ENCODE data around the gene TPD52L1.
A peak's percentile ranks its signal among the peaks of the same experiment; 100 is the strongest.

TPD52L1 gene

DNA sequence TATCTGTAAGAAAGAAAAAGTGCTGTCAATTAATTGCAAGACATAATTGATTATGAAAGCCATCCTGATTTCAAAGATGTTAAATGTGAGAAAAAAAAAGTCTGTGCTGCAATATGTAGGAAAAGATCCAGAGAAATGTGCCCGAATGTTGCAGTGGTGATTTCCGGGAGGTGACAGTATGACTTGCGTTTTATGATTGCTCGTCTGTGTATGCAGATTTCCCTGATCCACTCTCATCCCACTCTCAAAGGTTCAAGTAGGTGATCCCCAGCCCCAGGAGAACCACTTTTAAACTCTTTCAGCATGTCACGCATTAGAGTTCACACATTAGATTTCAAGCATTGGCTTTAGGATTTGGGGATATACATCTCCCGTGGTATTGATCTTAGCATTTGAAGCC lies 57.8 kb downstream of the TPD52L1 start:
- DNase-seq (ENCODE audit: low spot score): no peak

DNA sequence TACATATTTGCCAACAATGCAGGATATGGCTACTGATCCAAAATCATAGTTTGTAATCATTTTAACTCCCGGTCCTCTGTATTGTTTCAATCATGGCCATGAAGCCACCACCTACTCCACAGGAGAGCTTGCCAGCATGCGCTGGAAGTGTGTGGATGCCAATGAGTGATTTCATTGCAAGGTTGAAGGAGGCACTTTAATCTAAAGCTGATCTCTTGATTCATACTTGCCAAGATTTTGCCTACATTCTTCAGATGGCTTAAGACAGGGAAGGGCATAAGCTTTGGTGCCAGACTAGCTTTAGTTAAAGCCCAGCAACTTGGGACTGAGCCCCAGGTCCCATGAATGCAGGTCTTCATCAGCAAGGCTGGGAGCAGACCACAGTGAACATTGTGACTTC lies 58.8 kb downstream of the TPD52L1 start:
- no peak for DNase-seq (ENCODE audit: low spot score)

DNA sequence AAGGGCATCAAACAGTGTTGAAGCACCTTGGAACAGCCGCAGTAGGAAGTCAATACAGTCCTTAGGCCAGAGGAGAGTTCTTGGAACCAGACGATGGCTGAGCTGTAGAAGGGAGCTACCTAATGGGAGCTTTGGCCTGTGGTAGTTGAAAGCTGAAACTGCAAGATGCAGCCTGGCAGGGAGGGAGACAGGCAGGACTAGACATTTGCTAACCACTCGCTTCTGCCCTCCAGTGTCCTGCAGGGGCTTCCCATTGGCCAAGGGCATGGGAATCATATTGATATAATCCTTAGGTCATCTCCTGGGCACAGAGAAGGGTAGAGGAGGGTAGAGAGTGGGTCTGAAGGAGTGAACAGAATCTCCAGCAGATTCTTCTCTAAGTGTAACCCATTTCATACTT lies 60.4 kb downstream of the TPD52L1 start:
- no peak for DNase-seq (ENCODE audit: low spot score)

DNA sequence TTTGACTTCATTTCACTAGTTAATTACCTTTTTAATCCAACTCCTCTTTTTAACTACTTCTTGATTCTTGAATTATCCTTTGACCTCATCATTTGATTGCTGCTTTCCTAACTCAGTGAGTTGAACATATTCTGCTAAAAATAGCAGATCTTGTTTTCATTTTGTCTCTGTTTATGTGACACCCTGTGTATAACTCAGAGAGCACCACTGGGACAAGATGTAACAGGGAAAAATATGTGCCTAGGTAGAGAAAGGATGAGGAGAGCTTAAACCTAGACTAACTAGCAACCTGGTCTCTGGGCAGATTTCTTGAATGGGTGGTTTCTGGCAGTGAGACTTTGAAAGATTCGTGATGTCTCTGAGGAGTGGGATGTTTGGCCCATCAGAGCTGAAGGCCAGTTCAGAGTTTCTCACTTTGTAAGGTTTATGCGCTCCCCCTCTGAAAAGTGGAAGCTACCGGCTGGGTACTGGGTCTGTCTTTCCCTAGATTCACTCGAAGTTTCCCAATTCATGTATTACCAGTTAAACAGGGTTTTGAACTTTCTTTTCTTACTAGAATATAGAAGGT lies 61.8 kb downstream of the TPD52L1 start:
- DNase-seq (ENCODE audit: low spot score): no peak

DNA sequence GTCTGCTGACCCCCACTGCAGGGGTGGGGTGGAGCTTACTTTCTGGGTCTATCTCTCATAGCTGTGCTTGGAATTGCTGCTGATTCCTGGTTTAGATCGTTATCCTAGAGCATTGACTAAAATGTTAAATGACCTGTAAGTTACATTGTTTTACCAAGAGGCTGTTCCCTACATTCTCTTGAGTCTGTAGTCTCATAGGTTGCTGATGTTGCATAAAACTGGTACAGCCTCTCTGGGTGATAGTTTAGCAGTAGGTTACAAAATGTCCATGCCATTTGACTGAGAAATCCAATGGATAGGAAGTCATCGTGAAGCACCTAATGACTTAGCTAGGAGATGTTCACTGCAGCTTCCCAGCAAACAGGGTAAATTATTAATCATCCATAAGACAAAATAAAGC lies 62.4 kb downstream of the TPD52L1 start:
- DNase-seq (ENCODE audit: low spot score): no peak

DNA sequence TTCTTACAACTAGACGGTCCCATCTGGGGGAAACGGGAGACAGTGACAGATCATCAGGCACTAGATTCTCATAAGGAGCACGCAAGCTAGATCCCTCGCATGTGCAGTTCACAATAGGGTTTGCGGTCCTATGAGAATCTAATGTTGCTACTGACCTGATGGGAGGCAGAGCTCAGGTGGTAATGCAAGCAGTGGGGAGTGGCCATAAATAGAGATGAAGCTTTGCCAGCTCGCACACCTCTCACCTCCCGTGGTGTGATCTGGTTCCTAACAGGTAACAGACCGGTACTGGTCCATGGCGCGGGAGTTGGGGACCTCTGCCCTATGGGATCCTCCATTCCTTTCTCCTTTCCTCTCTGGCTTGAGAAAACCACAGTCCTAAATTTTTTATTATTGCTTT lies 63.8 kb downstream of the TPD52L1 start:
- DNase-seq (ENCODE audit: low spot score): no peak

DNA sequence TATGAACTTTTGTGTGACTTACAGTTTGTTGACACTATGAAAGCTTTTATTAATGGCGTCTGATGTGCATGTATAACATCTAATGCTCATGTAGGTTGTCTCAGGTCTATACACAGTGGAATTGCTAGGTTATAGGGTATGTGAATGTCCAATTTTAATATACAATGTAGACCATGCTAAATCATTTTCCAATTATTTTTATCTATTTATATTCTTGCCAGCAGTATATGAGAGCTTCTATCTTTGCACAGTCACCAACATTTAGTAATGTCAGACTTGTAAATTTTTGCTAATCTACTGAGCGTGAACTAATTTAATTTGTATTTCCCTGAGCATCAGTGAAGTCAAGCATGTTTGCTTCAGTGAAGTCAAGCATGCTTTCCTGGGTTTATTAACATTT lies 64.4 kb downstream of the TPD52L1 start:
- no peak for DNase-seq (ENCODE audit: low spot score)

DNA sequence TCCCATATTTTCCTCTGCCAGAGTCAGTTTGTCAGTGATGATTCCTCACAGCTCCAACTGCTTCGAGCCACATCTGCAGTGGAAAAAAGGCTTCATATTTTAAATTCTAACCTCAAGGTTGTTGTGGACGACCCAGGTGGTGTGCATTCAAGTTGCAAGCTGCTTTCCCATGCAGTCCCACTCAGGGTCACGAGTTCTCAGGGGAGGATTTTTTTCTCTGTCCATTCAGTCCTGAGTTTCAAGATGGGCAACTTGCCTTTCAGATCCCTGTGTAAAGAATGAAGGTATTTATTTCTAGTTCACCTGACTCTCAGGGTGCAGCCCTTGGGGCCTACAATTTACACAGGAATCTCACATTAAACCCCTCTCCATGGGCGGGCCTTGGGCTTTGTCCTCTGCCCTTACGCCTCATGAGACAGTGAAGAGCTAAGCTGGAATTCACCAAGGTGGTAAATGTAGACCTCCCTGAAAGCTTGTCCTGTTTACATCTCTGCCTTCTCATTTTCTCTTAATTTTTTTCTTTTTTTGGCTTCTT lies 65.9 kb downstream of the TPD52L1 start:
- DNase-seq (ENCODE audit: low spot score): no peak

DNA sequence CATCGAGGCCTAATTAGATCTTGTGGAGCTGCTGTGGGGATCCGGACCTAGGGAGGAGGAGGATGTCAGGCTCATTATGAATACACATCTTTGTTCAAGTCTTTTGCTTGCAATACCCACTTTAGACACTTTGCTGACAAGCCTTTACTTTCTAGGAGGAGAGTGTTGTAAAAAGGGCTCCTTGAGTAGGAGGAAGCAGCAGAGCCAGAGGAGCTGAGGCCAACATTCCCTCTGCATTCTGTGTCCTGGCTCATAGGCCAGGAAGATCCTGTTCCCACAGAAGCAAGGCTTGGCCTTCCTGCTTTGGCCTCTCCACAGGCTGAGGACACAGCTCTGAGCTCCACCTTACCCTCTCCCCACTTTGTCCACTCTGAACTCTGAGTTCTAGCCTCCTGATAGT lies 67.1 kb downstream of the TPD52L1 start:
- peak; percentile 57 for DNase-seq (ENCODE audit: low spot score)

DNA sequence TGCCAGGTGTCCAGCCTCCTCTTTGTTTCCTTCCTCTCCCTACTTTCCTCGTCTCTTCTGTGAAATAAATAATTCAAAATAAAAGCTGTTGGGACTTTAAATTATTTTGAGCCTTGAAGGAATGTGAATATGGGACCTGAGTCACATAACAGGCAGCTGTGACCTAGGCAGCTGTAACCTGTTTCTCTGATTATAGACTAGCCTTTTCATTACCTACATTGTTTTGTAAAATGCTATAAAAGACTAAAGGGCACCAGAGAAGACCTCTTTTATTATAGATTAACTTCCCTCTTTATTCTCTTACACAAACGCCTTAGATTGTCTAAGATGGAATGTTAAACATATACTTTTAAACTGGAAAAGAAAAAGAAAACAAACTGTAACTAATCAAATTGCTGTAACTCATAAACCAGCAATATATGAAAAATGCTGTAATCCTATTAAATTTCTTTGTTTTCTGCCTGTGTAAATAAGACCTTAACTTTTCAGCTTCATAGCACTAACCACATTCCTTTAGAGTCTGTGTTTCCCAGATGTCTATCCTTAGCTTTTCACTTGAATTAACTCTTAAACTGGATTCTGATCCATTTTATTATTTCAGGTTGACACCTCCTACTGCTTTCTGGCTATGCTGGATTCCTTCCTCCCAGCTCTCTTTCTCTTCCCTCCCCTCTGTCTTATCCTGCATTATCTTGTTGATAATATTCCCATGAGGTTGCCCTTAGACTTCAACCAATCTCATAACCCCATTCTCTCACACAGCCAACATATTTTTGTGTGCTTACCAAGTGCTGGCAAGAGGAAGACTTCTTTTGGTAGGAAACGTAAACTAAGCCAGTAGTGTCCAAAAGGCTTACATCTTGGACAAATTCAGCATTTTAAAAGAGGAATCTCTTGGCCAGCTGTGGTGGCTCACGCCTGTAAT lies 69.2 kb downstream of the TPD52L1 start:
- DNase-seq (ENCODE audit: low spot score): no peak

DNA sequence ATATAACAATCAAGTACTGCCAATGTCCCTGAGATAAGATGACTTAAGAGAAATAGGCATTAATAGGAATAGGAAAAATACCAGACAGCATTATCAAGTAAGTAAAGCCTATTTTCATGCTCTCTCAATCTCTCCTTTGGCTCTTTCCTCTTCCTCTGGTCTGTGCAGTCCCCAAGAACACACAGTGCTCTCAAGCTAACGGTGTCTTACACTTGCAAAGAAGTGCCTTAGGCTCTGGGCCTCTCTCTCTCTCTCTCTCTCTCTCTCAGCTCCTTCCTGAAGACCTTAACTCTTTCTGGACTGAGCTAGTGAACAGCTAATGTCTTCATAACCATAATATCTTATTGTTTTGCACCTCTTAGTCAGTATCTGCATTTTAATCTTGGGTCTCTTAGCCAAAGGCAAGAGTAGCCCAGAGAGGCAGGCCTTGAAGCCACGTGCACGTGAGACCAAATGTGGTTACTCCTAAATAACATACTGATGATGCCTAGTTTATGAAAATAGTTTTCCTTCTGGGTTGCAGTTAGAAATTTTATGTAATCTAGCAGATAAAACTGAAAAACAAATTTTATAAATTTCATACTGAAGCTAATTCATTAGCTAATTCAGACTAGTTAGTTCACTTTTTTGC lies 70.8 kb downstream of the TPD52L1 start:
- peak; percentile 32 for DNase-seq (ENCODE audit: low spot score)

DNA sequence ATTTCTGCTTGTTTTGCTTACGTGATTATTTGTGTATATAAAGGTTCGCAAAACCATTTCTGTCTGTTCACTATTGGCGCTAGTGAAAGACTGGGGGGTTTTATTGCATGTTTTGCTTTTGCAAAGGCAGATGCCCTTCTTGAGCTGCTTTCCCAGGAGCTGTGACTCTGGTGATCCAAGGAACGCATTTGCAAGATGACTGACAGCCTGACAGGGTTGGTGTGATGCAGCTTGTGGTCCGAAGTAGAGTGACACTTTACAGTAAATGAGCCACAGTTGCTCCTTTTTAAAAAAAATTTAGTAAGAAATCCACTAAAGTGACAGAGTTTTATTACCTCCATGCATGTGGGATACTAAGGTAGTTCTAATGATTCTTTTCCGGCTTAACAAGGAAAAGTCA lies 73.7 kb downstream of the TPD52L1 start:
- DNase-seq (ENCODE audit: low spot score): no peak

DNA sequence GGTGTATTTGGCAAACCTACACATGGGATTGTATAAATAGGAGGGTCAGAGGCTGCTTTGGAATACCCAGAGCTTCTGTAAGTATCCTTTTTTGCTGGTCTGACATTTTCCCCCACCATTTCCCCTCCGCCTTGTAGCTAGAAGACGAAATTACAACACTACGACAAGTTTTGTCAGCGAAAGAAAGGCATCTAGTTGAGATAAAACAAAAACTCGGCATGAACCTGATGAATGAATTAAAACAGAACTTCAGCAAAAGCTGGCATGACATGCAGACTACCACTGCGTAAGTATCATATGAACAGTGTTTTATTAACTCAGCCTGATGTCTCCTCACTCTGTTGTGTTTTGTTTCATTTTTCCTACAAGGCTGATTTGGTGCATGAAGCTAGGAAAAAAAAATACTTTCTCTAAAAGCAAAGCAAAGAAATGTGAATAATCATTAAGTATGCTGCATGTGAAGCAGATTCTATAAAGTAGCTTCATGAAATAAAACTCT lies 75.5 kb downstream of the TPD52L1 start:
- DNase-seq (ENCODE audit: low spot score): no peak

DNA sequence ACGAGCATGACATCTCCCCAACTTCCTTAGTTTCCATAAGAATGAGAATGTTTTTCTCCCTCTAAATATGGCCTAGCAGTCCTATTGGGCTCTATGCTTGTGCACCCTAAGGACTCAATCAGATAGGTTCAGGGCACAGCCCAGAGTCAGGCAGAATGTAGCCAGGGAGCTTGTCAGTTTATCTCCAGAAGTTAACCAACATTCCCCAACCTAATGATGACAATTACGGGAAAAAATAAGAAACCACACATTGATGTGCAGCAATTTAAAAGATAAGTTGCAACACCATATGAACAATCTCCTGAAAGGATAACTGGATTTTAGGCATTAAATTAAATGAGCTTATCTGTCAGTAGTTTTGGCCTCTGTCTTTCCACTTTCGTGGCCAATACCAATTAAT lies 77.1 kb downstream of the TPD52L1 start:
- no peak for DNase-seq (ENCODE audit: low spot score)

DNA sequence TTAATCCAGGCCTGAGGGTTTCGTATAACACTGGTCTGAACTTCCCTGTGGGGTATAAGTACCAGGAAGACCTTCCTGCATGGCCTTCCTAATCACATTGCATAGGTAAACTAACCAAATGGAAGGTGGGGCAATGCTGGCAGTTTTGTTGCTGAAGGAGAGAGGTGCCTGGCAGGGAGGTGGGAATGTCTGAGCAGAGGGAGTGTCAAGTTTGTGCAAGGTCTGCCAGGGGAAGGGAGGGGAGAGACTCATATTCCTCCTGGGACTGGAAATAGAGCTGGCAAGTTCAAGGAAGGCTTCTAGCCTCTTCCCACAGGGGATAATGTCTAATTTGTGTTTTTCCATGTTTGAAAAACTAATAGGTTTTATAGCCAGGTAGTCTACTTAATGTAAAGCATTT lies 77.6 kb downstream of the TPD52L1 start:
- no peak for DNase-seq (ENCODE audit: low spot score)

DNA sequence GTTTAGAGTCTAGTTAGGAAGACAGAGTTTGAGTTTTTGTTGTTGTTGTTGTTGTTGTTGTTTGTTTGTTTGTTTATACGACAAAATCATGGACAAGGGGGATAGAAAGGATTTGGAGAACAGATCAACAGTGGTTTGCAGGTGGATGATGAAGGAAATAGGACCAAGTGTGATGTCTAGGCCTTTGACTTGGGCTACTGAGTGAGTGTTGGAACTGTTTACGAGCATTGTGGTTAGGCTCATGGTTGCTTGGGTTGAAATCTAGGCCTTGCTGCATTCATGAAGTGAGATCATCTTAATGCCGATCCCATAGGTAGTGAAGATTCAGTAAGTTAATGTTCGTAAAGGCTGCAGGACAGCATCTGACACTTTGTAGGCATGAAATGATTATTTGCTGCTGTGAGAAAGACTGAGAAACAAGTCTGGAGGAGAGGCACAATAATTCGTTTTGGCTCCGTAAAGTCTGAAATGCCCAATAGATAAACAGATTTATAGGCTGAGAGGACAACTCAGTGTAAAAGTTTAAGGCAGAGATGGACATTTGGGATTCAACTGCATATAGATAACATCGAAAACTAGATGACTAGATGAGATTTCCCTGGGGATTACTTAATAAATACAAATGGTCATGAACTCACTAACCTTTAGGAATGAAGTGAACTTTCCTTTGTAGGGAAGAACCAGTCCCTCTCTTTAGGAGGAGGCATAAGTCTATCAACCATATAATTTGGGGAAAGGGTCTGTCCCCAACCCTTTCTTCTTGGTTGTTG lies 78.2 kb downstream of the TPD52L1 start:
- no peak for DNase-seq (ENCODE audit: low spot score)

DNA sequence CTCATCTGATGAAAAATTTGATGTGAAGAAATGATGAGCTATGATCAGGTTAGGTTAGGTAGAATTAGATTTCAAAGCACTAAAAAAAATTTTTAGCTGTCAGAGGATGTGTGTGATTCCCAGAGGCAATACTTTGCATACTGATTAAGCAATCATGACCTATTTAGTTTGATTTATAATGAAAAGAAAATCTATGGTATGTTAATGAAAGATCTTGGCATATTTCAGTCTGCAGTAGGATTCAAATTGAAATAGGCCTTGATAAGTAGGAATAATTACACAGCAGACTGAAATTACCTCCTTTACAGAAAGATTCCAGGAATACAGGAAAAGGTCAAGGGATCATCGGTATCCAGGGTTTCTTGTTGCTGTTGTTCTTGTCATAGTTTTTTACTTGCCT lies 78.9 kb downstream of the TPD52L1 start:
- peak; percentile 44 for DNase-seq (ENCODE audit: low spot score)

DNA sequence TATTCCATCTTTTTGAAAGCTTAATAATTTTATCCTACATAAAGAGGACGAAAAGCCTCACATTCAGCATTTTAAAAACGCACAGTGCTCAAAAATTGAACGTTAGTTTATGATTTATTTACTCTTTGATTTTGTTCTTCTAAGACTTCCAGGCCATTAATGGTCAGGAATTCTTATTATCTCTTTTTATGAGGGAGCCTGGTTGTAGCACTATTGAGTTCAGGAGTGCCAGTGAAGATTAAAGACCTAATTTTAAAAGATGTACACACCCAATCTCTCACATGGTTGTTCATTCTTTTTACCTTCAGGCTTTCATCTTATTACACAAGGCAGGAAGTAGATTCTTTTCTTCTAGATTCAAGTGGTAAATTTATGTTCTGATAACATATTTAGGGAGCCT lies 79.6 kb downstream of the TPD52L1 start:
- no peak for DNase-seq (ENCODE audit: low spot score)

DNA sequence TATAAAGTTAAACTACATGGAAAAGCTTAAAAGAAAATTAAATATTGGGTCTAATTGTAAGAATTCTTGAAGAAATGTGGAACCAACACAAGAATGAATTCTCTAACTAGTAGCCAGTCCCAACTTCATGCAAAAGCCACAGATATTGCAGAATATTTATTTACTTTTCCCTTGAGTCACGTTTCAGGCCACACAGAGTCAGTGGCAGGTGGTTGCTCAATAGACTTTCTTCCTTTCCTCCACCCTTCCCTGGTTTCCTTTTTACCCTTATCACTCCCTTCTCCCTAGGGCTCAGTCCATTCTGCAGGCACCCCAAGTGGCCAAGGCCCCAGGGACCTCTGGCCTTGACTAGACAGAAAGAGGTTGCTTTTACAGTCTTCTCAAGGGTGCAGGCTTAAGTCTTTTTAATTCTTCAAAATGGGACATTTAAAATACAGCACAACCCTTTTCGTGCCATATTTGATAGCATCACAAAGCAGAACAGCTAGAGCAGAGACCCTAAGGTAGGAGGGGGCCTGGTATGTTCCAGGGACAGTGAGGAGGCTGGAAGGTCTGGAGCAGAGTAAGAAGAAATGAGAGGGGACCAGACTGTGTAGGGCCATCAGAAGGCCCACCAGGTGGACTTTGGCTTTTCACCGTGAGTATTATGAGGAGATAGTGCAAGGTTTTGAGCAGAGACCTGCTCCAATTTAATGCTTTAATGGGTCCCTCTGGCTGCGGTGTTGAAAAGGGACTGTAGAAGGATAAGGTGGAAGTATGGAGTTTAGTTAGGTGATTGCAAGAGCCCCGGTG lies 83.2 kb downstream of the TPD52L1 start:
- DNase-seq (ENCODE audit: low spot score): peak; percentile 56

DNA sequence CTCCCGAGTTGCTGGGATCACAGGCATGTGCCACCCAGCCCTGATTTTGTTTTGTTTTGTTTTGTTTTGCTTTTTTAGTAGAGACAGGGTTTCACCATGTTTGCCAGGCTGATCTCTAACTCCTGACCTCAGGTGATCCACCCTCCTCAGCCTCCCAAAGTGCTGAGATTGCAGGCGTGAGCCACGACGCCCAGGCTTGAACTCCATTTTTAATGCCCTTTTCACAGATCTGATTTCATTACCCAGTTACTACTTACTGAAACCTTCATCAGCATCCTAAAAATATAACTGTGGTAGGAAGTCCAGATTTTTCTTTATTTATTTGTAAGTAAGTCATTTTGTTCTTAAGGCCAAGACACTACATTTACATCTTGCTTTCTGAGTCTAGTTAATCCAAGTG lies 84.2 kb downstream of the TPD52L1 start:
- DNase-seq (ENCODE audit: low spot score): no peak

DNA sequence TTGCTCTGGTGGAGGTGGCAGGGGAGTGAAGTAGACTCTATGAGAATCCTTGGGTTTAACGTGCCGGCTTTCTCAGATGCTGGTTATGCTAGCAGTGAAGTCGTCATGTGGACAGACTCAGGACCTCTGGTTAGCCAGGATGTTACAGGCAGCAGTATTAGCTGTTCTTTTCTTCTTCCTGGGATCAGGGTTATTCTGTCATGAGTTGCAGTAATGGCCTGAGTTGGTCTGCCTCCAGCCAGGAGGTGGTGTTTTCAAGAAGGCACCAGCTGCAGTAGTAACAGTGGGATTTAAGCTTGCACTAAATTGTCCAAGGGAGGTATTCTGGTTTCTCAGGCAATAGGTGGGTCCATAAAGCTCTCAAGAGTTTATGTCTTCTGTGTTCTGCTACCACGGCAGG lies 91.5 kb downstream of the TPD52L1 start:
- DNase-seq (ENCODE audit: low spot score): no peak

All from GM03348 (cell line).